B cell (primary cell): ENCODE data around the gene SGIP1.

Experiments used
- EZH2 ChIP-seq: IDR thresholded peaks from 2 replicates; pipeline ENCODE4 v1.6.1; 2012; ENCODE audit warnings: borderline replicate concordance, low read depth, mild to moderate bottlenecking, moderate library complexity, low read length; ENCODE audit not compliant: insufficient read depth, poor library complexity, severe bottlenecking
- TF ChIP-seq, protein P1 (sequence below): fragments of 200-600 bp; IDR thresholded peaks from one replicate; pipeline ENCODE4 v1.8.0; 2022; ENCODE audit warnings: antibody characterized with exemption, mild to moderate bottlenecking

DNA sequence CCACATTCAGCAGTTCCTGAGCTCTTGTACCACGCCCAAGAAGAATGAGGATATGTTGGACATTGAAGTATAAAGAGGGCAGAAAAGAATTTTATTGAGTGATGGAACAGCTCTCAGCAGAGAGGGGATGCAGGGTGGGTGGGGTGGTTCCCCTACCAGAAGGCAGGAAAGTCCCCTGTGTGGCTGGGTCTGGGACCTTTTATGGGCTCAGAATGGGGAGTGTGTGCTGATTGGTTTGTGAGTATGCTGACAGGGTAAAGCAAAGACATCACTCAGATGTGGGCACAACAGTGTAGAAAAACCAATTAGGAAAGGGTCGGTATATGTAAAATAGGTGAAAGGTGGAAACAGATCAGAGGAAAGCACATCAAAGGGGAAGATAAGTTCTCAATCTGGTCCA, 62.2 kb downstream of the SGIP1 start:
- TF ChIP-seq, protein P1, sequence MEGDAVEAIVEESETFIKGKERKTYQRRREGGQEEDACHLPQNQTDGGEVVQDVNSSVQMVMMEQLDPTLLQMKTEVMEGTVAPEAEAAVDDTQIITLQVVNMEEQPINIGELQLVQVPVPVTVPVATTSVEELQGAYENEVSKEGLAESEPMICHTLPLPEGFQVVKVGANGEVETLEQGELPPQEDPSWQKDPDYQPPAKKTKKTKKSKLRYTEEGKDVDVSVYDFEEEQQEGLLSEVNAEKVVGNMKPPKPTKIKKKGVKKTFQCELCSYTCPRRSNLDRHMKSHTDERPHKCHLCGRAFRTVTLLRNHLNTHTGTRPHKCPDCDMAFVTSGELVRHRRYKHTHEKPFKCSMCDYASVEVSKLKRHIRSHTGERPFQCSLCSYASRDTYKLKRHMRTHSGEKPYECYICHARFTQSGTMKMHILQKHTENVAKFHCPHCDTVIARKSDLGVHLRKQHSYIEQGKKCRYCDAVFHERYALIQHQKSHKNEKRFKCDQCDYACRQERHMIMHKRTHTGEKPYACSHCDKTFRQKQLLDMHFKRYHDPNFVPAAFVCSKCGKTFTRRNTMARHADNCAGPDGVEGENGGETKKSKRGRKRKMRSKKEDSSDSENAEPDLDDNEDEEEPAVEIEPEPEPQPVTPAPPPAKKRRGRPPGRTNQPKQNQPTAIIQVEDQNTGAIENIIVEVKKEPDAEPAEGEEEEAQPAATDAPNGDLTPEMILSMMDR, result no peak
- no peak for TF ChIP-seq EZH2
